ENCODE results near the gene PLCB1. TPM values are rescaled to one million over a fixed set of nuclear protein-coding genes. Genes with fewer than 3 reads are reported as not detected.

Gene PLCB1
- total and polyA plus RNA-seq, 2 donors (not counting 1 experiment from before 2014, with no cell fraction given): 13.4 to 23.3 TPM

- Histone ChIP-seq H3K4me3 (replicated peaks in 1 of 4; ENCODE audit: control extremely low read depth in 1 of 4, insufficient read depth in 1 of 4, low read depth in 3 of 4, low read length in 4 of 4) (no peak overlapping the region), H3K79me2 (ENCODE audit: control insufficient read depth, insufficient read depth, low read length) (no peaks in the 10 kb centered on the region), H3K9me3 (ENCODE audit: control insufficient read depth, insufficient read depth, low read depth, low read length) (no peaks in the 10 kb centered on the region), H2AFZ (ENCODE audit: low read length) (no peak overlapping the region), H3K4me2 (ENCODE audit: extremely low read depth, insufficient read depth, low read length) (no peak overlapping the region), H3K9ac (ENCODE audit: insufficient read depth, low read length) (no peak overlapping the region), H3K27me3 (ENCODE audit: control insufficient read depth, insufficient read depth, low read length) (no peaks in the 10 kb centered on the region), H3K4me1 (ENCODE audit: control insufficient read depth, extremely low read depth, insufficient read depth, low read length) (no peaks in the 10 kb centered on the region), H4K20me1 (ENCODE audit: control insufficient read depth, extremely low read depth, insufficient read depth, low read length) (no peaks in the 10 kb centered on the region), H3K27ac (ENCODE audit: insufficient read depth, low read length) (no peak overlapping the region), H3K36me3 (ENCODE audit: control insufficient read depth, insufficient read depth, low read length) (no peaks in the 10 kb centered on the region)
- no peak for DNase-seq (ENCODE audit: low read depth in 2 of 2)
- TF ChIP-seq CTCF (conservative IDR thresholded peaks at IDR 0.05 in 1 of 2, IDR thresholded peaks at IDR 0.05 in 1 of 2; ENCODE audit: low read depth in 1 of 2, low read length in 2 of 2): no peak
- no peak for TF ChIP-seq EZH2 (IDR thresholded peaks at IDR 0.05; ENCODE audit: low read length, missing control alignments)
These were observed 404.2 kb downstream of the PLCB1 start for GRCh38 chr20:8536262-8536618.

GRCh38 chr20:8540466-8540865 lies 408.4 kb downstream of the PLCB1 start:
- Histone ChIP-seq H3K27me3 (ENCODE audit: control insufficient read depth, insufficient read depth, low read length) (no peaks in the 10 kb centered on the region), H3K27ac (ENCODE audit: insufficient read depth, low read length) (no peak overlapping the region), H4K20me1 (ENCODE audit: control insufficient read depth, extremely low read depth, insufficient read depth, low read length) (no peaks in the 10 kb centered on the region), H3K4me2 (ENCODE audit: extremely low read depth, insufficient read depth, low read length) (no peak overlapping the region), H3K4me3 (replicated peaks in 1 of 4; ENCODE audit: control extremely low read depth in 1 of 4, insufficient read depth in 1 of 4, low read depth in 3 of 4, low read length in 4 of 4) (no peak overlapping the region), H3K4me1 (ENCODE audit: control insufficient read depth, extremely low read depth, insufficient read depth, low read length) (no peaks in the 10 kb centered on the region), H3K9ac (ENCODE audit: insufficient read depth, low read length) (no peak overlapping the region), H3K9me3 (ENCODE audit: control insufficient read depth, insufficient read depth, low read depth, low read length) (no peaks in the 10 kb centered on the region), H2AFZ (ENCODE audit: low read length) (no peak overlapping the region), H3K79me2 (ENCODE audit: control insufficient read depth, insufficient read depth, low read length) (no peaks in the 10 kb centered on the region), H3K36me3 (ENCODE audit: control insufficient read depth, insufficient read depth, low read length) (no peaks in the 10 kb centered on the region)
- no peak for DNase-seq (ENCODE audit: low read depth in 2 of 2)
- no peak for TF ChIP-seq CTCF (conservative IDR thresholded peaks at IDR 0.05 in 1 of 2, IDR thresholded peaks at IDR 0.05 in 1 of 2; ENCODE audit: low read depth in 1 of 2, low read length in 2 of 2)
- TF ChIP-seq EZH2 (IDR thresholded peaks at IDR 0.05; ENCODE audit: low read length, missing control alignments): no peak

GRCh38 chr20:8542110-8542486 lies 410.0 kb downstream of the PLCB1 start:
- Histone ChIP-seq H3K4me2 (ENCODE audit: extremely low read depth, insufficient read depth, low read length) (no peak overlapping the region), H3K9ac (ENCODE audit: insufficient read depth, low read length) (no peak overlapping the region)

More at GRCh38 chr20:8542110-8542486, 410.0 kb downstream of the PLCB1 start:
- Histone ChIP-seq H3K9me3 (ENCODE audit: control insufficient read depth, insufficient read depth, low read depth, low read length) (no peaks in the 10 kb centered on the region), H3K36me3 (ENCODE audit: control insufficient read depth, insufficient read depth, low read length) (no peaks in the 10 kb centered on the region), H3K4me1 (ENCODE audit: control insufficient read depth, extremely low read depth, insufficient read depth, low read length) (no peaks in the 10 kb centered on the region), H3K27me3 (ENCODE audit: control insufficient read depth, insufficient read depth, low read length) (no peaks in the 10 kb centered on the region), H4K20me1 (ENCODE audit: control insufficient read depth, extremely low read depth, insufficient read depth, low read length) (no peaks in the 10 kb centered on the region), H2AFZ (ENCODE audit: low read length) (no peak overlapping the region), H3K27ac (ENCODE audit: insufficient read depth, low read length) (no peak overlapping the region), H3K4me3 (replicated peaks in 1 of 4; ENCODE audit: control extremely low read depth in 1 of 4, insufficient read depth in 1 of 4, low read depth in 3 of 4, low read length in 4 of 4) (no peak overlapping the region), H3K79me2 (ENCODE audit: control insufficient read depth, insufficient read depth, low read length) (no peaks in the 10 kb centered on the region)
- TF ChIP-seq CTCF (conservative IDR thresholded peaks at IDR 0.05 in 1 of 2, IDR thresholded peaks at IDR 0.05 in 1 of 2; ENCODE audit: low read depth in 1 of 2, low read length in 2 of 2) (no peak), EZH2 (IDR thresholded peaks at IDR 0.05; ENCODE audit: low read length, missing control alignments) (no peak)
- no peak for DNase-seq (ENCODE audit: low read depth in 2 of 2)
